HepG2 (cell line): ENCODE results near the gene DDI2. TPM values are rescaled to one million over a fixed set of nuclear protein-coding genes. Genes with fewer than 3 reads are reported as not detected.
A peak's percentile ranks its signal among the peaks of the same experiment; 100 is the strongest.

ENCODE experiments used
- ARID4A ChIP-seq: sonication (generic); formaldehyde crosslinking; IDR thresholded peaks from 2 replicates; pipeline ENCODE4 v1.5.0; 2020; ENCODE audit warnings: mild to moderate bottlenecking, missing genetic modification reagents, borderline replicate concordance
- ETV5 ChIP-seq: IDR thresholded peaks from 2 replicates; pipeline ENCODE4 v1.6.1; 2018; ENCODE audit warnings: missing biosample characterization, missing genetic modification reagents, inconsistent platforms, borderline replicate concordance
- FIP1L1 ChIP-seq: fragments of 200-400 bp; formaldehyde crosslinking; IDR thresholded peaks from 2 replicates; pipeline ENCODE4 v1.6.1; 2018; ENCODE audit warnings: low read depth, mild to moderate bottlenecking, low read length, moderate library complexity, borderline replicate concordance; ENCODE audit not compliant: insufficient read depth
- GTF3A ChIP-seq: sonication (generic); formaldehyde crosslinking; conservative IDR thresholded peaks from 2 replicates; pipeline ENCODE4 v1.4.0; 2020; ENCODE audit warnings: mild to moderate bottlenecking, missing genetic modification reagents
- KMT2A ChIP-seq: sonication (generic); formaldehyde crosslinking; IDR thresholded peaks from 2 replicates; pipeline ENCODE4 v1.4.0; 2020; ENCODE audit warnings: missing genetic modification reagents
- MAF1 ChIP-seq: sonication (generic); formaldehyde crosslinking; IDR thresholded peaks from 2 replicates; pipeline ENCODE4 v1.5.0; 2020; ENCODE audit warnings: missing genetic modification reagents, borderline replicate concordance
- PHF5A ChIP-seq: IDR thresholded peaks from one replicate; pipeline ENCODE4 v1.6.1; 2018; ENCODE audit warnings: low read depth, missing genetic modification reagents; ENCODE audit not compliant: unreplicated experiment
- PPARG ChIP-seq: conservative IDR thresholded peaks from 2 replicates; pipeline ENCODE4 v1.6.1; 2016; ENCODE audit warnings: missing biosample characterization, missing genetic modification reagents
- RBM39 ChIP-seq: fragments of 200-400 bp; formaldehyde crosslinking; IDR thresholded peaks from one replicate; pipeline ENCODE4 v1.6.1; 2018; ENCODE audit warnings: antibody characterized with exemption, mild to moderate bottlenecking, low read depth, low read length; ENCODE audit not compliant: poor library complexity, severe bottlenecking
- SRSF1 ChIP-seq: fragments of 200-400 bp; formaldehyde crosslinking; optimal IDR thresholded peaks from 2 replicates; pipeline ENCODE3; 2017; ENCODE audit warnings: mild to moderate bottlenecking, low read depth, low read length, moderate library complexity
- ZNF34 ChIP-seq: sonication (generic); formaldehyde crosslinking; IDR thresholded peaks from 2 replicates; pipeline ENCODE4 v1.4.0; 2020; ENCODE audit warnings: mild to moderate bottlenecking, missing genetic modification reagents, borderline replicate concordance
- ZNF446 ChIP-seq: sonication (generic); formaldehyde crosslinking; IDR thresholded peaks from 2 replicates; pipeline ENCODE4 v1.5.0; 2020; ENCODE audit warnings: mild to moderate bottlenecking, missing genetic modification reagents
- ZNF644 ChIP-seq: IDR thresholded peaks from 2 replicates; pipeline ENCODE4 v1.6.1; 2016; ENCODE audit warnings: low read depth
- ZNF704 ChIP-seq: sonication (generic); formaldehyde crosslinking; IDR thresholded peaks from 2 replicates; pipeline ENCODE4 v1.8.1; 2023; ENCODE audit warnings: mild to moderate bottlenecking, inconsistent platforms, moderate library complexity, missing genetic modification reagents, borderline replicate concordance
- ZNF816 ChIP-seq: sonication (generic); formaldehyde crosslinking; IDR thresholded peaks from 2 replicates; pipeline ENCODE4 v1.8.0; 2022; ENCODE audit warnings: missing genetic modification reagents, mild to moderate bottlenecking, borderline replicate concordance
- polyA plus RNA-seq, 8 experiments: library from polyadenylated mRNA; depleted of rRNA in 3 of 8; stranded (reverse) in 7 of 8; unstranded in 1 of 8; fragments of >200 nt; fragmentation: Illumina TruSeq in 4 of 8; extraction: Trizol in 4 of 8; gene quantifications; 2 replicates each; pipeline versions ENCODE4 v1.2.1 to v1.2.3, GENCODE V29; 2011 to 2016; ENCODE audit warnings: low read depth in 4 of 8, missing spikeins in 1 of 8, mixed read lengths in 1 of 8; ENCODE audit not compliant: insufficient read depth in 1 of 8
- total RNA-seq, 5 experiments: library from RNA; depleted of rRNA; stranded (reverse); fragments of >200 nt; fragmentation: Illumina TruSeq; extraction: Trizol; gene quantifications; 2 replicates each; pipeline ENCODE4 v1.2.3, GENCODE V29; 2016; ENCODE audit warnings: low read depth in 1 of 5
- TF ChIP-seq, protein P1 (sequence below): IDR thresholded peaks from 2 replicates; pipeline ENCODE4 v1.6.1; 2016; ENCODE audit warnings: missing genetic modification reagents, missing compliant biosample characterization
- TF ChIP-seq, protein P2 (sequence below): sonication (generic); formaldehyde crosslinking; IDR thresholded peaks from 2 replicates; pipeline ENCODE4 v1.4.0; 2020; ENCODE audit warnings: mild to moderate bottlenecking, missing genetic modification reagents

Gene DDI2
- total and polyA plus RNA-seq, 2 of the 13 experiments (the other 11 are each of a cell fraction or from before 2014, with no cell fraction given) = 8.5 to 25.7 TPM

DNA sequence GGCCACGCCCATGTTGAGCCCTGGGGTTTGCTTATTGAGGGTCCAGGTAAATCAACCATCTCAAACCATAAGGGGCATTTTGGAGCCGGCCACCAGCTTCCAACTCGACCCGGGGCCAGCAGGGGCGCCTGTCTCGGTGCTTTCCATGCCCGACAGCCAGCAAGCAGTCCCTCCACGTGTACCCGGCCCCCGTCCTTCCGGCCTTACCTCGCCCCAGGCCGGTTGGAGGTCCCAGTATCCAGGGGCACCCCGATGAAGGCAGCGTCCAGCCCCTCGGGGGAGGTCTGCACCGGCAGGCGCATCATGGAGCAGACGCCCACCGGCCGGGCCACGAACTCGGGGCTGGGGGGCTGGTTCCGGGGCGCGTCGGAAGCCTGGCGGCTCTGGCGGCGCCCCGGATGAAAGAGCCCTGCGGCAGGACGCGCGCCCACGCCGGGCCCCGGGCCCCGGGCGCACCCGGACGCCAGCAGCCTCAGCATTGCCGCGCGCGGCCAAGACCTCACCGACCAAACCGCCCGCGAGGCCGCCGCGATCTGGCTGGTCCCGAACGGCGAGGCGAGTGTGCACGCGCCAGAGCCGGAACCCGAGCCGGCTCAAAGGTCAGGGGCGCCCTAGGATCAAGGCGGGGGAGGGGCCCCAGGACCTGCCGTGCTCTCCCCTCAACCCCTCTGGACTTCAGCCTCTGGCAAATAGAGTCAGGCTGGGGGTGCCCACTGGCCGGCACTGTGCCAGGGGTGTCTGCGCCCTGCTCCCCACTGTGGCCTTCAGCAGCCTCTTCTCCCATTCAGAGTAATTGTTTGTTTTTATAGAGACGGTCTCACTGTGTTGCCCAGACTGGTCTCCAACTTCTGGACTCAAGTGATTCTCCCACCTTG lies 32.5 kb upstream of the DDI2 start, which contains the start of gene AGMAT (continued):
- TF ChIP-seq ARID4A (CRISPR knock-in tag) (peak; percentile 80; the same call in 1 of the 2 replicates), MAF1 (CRISPR knock-in tag) (no peak), KMT2A (CRISPR knock-in tag) (no peak), SRSF1 (peak; percentile 80), ZNF816 (CRISPR knock-in tag) (peak; percentile 80; the same call in 1 of the 2 replicates), RBM39 (peak; percentile 51), FIP1L1 (no peak), ZNF704 (CRISPR knock-in tag) (0 out of 2 replicates have a peak, but pooled peaks have one; percentile 43), GTF3A (CRISPR knock-in tag) (peak; percentile 91; the same call in 1 of the 2 replicates), ZNF34 (peak; percentile 97), PPARG (CRISPR knock-in tag) (peak; percentile 83), ETV5 (peak; percentile 85), ZNF446 (CRISPR knock-in tag) (peak; percentile 77; the same call in 1 of the 2 replicates), PHF5A (peak; percentile 77), ZNF644 (CRISPR knock-in tag) (0 out of 2 replicates have a peak, but pooled peaks have one; percentile 30)
- TF ChIP-seq, protein P1, sequence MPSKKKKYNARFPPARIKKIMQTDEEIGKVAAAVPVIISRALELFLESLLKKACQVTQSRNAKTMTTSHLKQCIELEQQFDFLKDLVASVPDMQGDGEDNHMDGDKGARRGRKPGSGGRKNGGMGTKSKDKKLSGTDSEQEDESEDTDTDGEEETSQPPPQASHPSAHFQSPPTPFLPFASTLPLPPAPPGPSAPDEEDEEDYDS (CRISPR knock-in tag) = peak; percentile 78
- TF ChIP-seq, protein P2, sequence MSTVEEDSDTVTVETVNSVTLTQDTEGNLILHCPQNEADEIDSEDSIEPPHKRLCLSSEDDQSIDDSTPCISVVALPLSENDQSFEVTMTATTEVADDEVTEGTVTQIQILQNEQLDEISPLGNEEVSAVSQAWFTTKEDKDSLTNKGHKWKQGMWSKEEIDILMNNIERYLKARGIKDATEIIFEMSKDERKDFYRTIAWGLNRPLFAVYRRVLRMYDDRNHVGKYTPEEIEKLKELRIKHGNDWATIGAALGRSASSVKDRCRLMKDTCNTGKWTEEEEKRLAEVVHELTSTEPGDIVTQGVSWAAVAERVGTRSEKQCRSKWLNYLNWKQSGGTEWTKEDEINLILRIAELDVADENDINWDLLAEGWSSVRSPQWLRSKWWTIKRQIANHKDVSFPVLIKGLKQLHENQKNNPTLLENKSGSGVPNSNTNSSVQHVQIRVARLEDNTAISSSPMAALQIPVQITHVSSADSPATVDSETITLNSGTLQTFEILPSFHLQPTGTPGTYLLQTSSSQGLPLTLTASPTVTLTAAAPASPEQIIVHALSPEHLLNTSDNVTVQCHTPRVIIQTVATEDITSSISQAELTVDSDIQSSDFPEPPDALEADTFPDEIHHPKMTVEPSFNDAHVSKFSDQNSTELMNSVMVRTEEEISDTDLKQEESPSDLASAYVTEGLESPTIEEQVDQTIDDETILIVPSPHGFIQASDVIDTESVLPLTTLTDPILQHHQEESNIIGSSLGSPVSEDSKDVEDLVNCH (CRISPR knock-in tag) = 0 out of 2 replicates have a peak, but pooled peaks have one; percentile 53
